RWPE1 (cell line): Measurements from ENCODE around the gene HSD17B3.
"Not testable (repeated sequence)": the region's sequence is repeated elsewhere in the genome, so short reads cannot be mapped to it uniquely, and the experiment has no call there.

Source experiments
- CTCF ChIA-PET: fragments of 350-600 bp; sonication (Branson Sonifier 250); formaldehyde crosslinking; extraction: SDS; loops from one replicate; lab custom pipeline; 2021; lab: Yijun Ruan, JAX
- POLR2A ChIA-PET: fragments of 400-600 bp; formaldehyde crosslinking; extraction: SDS; loops from one replicate; lab custom pipeline; 2020; ENCODE audit warnings: antibody characterized with exemption; ENCODE audit not compliant: low non-redundant PET; lab: Yijun Ruan, JAX
- DNase-seq: peaks from one replicate; pipeline ENCODE4 v3.0.0; 2012; ENCODE audit warnings: low spot score
- H3K27ac ChIP-seq: fragments of 450-650 bp; 2 replicates; pipeline ENCODE4 v1.5.1; 2017
- CTCF ChIP-seq: fragments of 450-650 bp; conservative IDR thresholded peaks from 2 replicates; pipeline ENCODE4 v1.5.1; 2017; ENCODE audit warnings: low read depth, mild to moderate bottlenecking

The HSD17B3 gene

GRCh38 chr9:96245399-96245798 lies 56.6 kb downstream of the HSD17B3 start:
- POLR2A ChIA-PET = no interaction called here
- no peak for TF ChIP-seq CTCF
- CTCF ChIA-PET = interaction anchor here (0.5 to 3.7 kb wide), 7 partner anchors 10 to 1123 kb away, joined by 3 to 12 read pairs (median 4); no protein-coding TSS in a partner anchor
- no peak overlapping the region for H3K27ac ChIP-seq
- no peak for DNase-seq

- ChIA-PET POLR2A (no interaction called here), CTCF (interaction anchor here (3.6 to 3.7 kb wide), 2 partner anchors 11 to 74 kb away, joined by 12 to 16 read pairs; no protein-coding TSS in a partner anchor)
- no peak overlapping the region for H3K27ac ChIP-seq
- no peak for TF ChIP-seq CTCF
- DNase-seq = no peak
These were observed 58.2 kb downstream of the HSD17B3 start for GRCh38 chr9:96243778-96244177.

- H3K27ac ChIP-seq = no peak overlapping the region
- no peak for TF ChIP-seq CTCF
- DNase-seq = no peak
- ChIA-PET POLR2A (no interaction called here), CTCF (interaction anchor here (3.6 kb wide), 1 partner anchor 10 kb away, joined by 16 read pairs; no protein-coding TSS in a partner anchor)
These were observed 59.2 kb downstream of the HSD17B3 start for GRCh38 chr9:96242811-96243210.

- POLR2A ChIA-PET = no interaction called here
- no peak for TF ChIP-seq CTCF
- DNase-seq = peak; percentile 81
- CTCF ChIA-PET = interaction anchor here (1.5 to 3.6 kb wide), 2 partner anchors 9 kb away, joined by 6 to 16 read pairs; no protein-coding TSS in a partner anchor
- no peak overlapping the region for H3K27ac ChIP-seq
These were observed 60.6 kb downstream of the HSD17B3 start for GRCh38 chr9:96241391-96241809.

GRCh38 chr9:96236854-96237550 lies 65.0 kb downstream of the HSD17B3 start:
- TF ChIP-seq CTCF = no peak
- CTCF ChIA-PET = interaction anchor here (1.4 kb wide), 1 partner anchor 80 kb away, joined by 11 read pairs; no protein-coding TSS in a partner anchor
- H3K27ac ChIP-seq = no peak overlapping the region
- DNase-seq = no peak
- POLR2A ChIA-PET = no interaction called here

- POLR2A ChIA-PET, DNase-seq, H3K27ac ChIP-seq: not testable (repeated sequence)
- CTCF ChIA-PET = interaction anchor here (0.6 to 1.4 kb wide), 3 partner anchors 55 to 81 kb away, joined by 4 to 11 read pairs (median 6); no protein-coding TSS in a partner anchor
These were observed 65.6 kb downstream of the HSD17B3 start for GRCh38 chr9:96236337-96236736.
